Adrenal gland (tissue), 5 donors: Measurements from ENCODE around the gene SLC6A8.

Experiments used
- POLR2A ChIP-seq, 2 donors: fragments of 450-650 bp; IDR thresholded peaks; one replicate each; pipeline ENCODE4 v1.6.1; 2017; ENCODE audit warnings: antibody characterized with exemption in 2 of 2, mild to moderate bottlenecking in 2 of 2, moderate library complexity in 1 of 2
- TF ChIP-seq, protein P1 (sequence below), 6 experiments: fragments of 450-650 bp in 4 of 6; fragments of 200-600 bp in 2 of 6; sonication (generic) in 1 of 6; IDR thresholded peaks; 1 replicate in 5 of 6; 2 replicates in 1 of 6; pipeline versions ENCODE4 v1.5.1 to v1.8.0; 2016 to 2021; ENCODE audit warnings: antibody characterized with exemption in 6 of 6, mild to moderate bottlenecking in 2 of 6, moderate library complexity in 1 of 6
- donor health status: DM: no; HTN: no; CAD: no.

DNA sequence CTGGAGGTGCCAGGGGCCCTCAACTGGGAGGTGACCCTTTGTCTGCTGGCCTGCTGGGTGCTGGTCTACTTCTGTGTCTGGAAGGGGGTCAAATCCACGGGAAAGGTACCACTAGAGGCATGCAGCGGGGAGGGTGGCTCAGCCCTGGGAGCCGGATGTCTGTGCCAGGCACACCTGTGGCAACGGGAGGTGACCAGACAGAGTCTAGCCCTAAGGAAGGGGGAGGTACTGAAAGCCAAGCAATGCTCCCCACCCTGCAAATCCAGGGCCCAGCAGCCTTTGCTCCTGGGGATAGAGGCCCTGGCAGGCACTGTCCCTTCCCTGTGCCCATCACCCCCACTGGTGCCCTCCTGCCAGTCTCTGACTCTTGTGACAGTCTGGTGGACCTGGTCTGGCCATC, 4.3 kb downstream of the SLC6A8 start:
- TF ChIP-seq POLR2A (IDR thresholded peaks at IDR 0.05) = no peak
- TF ChIP-seq, protein P1, sequence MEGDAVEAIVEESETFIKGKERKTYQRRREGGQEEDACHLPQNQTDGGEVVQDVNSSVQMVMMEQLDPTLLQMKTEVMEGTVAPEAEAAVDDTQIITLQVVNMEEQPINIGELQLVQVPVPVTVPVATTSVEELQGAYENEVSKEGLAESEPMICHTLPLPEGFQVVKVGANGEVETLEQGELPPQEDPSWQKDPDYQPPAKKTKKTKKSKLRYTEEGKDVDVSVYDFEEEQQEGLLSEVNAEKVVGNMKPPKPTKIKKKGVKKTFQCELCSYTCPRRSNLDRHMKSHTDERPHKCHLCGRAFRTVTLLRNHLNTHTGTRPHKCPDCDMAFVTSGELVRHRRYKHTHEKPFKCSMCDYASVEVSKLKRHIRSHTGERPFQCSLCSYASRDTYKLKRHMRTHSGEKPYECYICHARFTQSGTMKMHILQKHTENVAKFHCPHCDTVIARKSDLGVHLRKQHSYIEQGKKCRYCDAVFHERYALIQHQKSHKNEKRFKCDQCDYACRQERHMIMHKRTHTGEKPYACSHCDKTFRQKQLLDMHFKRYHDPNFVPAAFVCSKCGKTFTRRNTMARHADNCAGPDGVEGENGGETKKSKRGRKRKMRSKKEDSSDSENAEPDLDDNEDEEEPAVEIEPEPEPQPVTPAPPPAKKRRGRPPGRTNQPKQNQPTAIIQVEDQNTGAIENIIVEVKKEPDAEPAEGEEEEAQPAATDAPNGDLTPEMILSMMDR (IDR thresholded peaks at IDR 0.05) = no peak
